ENCODE measurements around the gene SLC5A2.

SLC5A2 gene

DNA sequence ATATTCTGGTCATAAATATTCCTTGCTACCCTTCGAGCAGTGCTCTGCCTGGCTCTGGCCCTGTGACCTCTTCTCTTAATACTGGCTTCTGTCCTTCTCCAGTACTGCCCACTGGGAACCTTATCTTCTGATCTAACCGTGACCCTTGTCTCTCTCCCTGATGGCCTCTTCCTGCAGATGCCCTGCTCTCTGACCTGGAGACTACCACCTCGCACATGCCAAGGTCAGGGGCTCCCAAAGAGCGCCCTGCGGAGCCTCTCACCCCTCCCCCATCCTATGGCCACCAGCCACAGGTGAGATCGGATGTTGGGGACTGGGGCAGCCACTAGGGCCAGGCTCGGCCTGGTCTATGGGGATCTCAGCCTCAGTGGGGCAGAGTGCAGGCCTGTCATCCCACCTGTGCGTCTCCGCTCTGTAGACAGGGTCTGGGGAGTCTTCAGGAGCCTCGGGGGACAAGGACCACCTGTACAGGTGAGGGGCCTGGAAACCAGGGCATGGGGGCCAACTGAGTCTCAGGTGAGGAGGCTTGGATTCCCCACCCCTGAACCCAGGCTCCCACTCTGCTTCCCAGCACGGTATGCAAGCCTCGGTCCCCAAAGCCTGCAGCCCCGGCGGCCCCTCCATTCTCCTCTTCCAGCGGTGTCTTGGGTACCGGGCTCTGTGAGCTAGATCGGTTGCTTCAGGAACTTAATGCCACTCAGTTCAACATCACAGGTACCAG lies 9.5 kb upstream of the SLC5A2 start:
- Histone ChIP-seq H4K20me1 (ENCODE audit: insufficient read depth, low read length) (no peaks in the 10 kb centered on the region), H3K9ac (ENCODE audit: low read length) (no peak overlapping the region), H3K27ac (ENCODE audit: low read length) (no peak overlapping the region), H3K27me3 (ENCODE audit: low read depth, low read length) (no peaks in the 10 kb centered on the region), H3K4me2 (ENCODE audit: low read length) (no peak overlapping the region), H3K36me3 (replicated peaks; ENCODE audit: low read depth, low read length) (no peaks in the 10 kb centered on the region), H2AFZ (ENCODE audit: low read depth, low read length) (no peak overlapping the region), H3K4me1 (ENCODE audit: low read length) (0 out of 2 replicates have a peak, but pooled peaks cover 3% of the 10 kb centered on the region), H3K79me2 (ENCODE audit: low read length) (no peaks in the 10 kb centered on the region), H3K4me3 (ENCODE audit: low read length) (no peak overlapping the region), H3K9me3 (ENCODE audit: insufficient read depth, low read length) (no peaks in the 10 kb centered on the region)
- TF ChIP-seq EZH2phosphoT487 (IDR thresholded peaks at IDR 0.05; ENCODE audit: low read depth) = no peak
- TF ChIP-seq, protein P1, sequence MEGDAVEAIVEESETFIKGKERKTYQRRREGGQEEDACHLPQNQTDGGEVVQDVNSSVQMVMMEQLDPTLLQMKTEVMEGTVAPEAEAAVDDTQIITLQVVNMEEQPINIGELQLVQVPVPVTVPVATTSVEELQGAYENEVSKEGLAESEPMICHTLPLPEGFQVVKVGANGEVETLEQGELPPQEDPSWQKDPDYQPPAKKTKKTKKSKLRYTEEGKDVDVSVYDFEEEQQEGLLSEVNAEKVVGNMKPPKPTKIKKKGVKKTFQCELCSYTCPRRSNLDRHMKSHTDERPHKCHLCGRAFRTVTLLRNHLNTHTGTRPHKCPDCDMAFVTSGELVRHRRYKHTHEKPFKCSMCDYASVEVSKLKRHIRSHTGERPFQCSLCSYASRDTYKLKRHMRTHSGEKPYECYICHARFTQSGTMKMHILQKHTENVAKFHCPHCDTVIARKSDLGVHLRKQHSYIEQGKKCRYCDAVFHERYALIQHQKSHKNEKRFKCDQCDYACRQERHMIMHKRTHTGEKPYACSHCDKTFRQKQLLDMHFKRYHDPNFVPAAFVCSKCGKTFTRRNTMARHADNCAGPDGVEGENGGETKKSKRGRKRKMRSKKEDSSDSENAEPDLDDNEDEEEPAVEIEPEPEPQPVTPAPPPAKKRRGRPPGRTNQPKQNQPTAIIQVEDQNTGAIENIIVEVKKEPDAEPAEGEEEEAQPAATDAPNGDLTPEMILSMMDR (IDR thresholded peaks at IDR 0.05; ENCODE audit: low read depth, low read length) = no peak

DNA sequence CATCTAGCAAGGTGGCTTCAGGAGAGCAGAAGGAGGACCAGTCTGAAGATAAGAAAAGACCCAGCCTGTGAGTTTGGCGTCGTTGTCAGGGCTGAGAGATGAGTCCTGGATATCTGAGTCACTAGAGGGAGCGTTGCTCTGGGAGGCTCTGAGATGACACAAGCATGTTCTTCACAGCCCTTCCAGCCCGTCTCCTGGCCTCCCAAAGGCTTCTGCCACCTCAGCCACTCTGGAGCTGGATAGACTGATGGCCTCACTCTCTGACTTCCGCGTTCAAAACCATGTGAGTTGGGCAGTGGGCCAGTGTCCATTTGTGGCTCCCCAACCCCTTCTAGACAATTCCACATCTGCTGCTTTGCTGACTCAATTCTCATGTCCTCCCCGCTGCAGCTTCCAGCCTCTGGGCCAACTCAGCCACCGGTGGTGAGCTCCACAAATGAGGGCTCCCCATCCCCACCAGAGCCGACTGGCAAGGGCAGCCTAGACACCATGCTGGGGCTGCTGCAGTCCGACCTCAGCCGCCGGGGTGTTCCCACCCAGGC lies 8.7 kb upstream of the SLC5A2 start:
- TF ChIP-seq EZH2phosphoT487 (IDR thresholded peaks at IDR 0.05; ENCODE audit: low read depth) = no peak
- TF ChIP-seq, protein P1 (IDR thresholded peaks at IDR 0.05; ENCODE audit: low read depth, low read length) = no peak
- H3K79me2 ChIP-seq (ENCODE audit: low read length) = no peaks in the 10 kb centered on the region
- H3K4me2 ChIP-seq (ENCODE audit: low read length) = no peak overlapping the region
- no peak overlapping the region for H3K27ac ChIP-seq (ENCODE audit: low read length)
- H4K20me1 ChIP-seq (ENCODE audit: insufficient read depth, low read length) = no peaks in the 10 kb centered on the region
- H3K9ac ChIP-seq (ENCODE audit: low read length) = no peak overlapping the region
- 0 out of 2 replicates have a peak, but pooled peaks cover 3% of the 10 kb centered on the region for H3K4me1 ChIP-seq (ENCODE audit: low read length)
- H3K9me3 ChIP-seq (ENCODE audit: insufficient read depth, low read length) = no peaks in the 10 kb centered on the region
- no peaks in the 10 kb centered on the region for H3K36me3 ChIP-seq (replicated peaks; ENCODE audit: low read depth, low read length)
- H3K27me3 ChIP-seq (ENCODE audit: low read depth, low read length) = no peaks in the 10 kb centered on the region
- H3K4me3 ChIP-seq (ENCODE audit: low read length) = no peak overlapping the region
- no peak overlapping the region for H2AFZ ChIP-seq (ENCODE audit: low read depth, low read length)

- Histone ChIP-seq H3K79me2 (ENCODE audit: low read length) (no peaks in the 10 kb centered on the region), H2AFZ (ENCODE audit: low read depth, low read length) (no peak overlapping the region), H3K4me1 (ENCODE audit: low read length) (0 out of 2 replicates have a peak, but pooled peaks cover 3% of the 10 kb centered on the region), H3K4me2 (ENCODE audit: low read length) (no peak overlapping the region), H3K36me3 (replicated peaks; ENCODE audit: low read depth, low read length) (no peaks in the 10 kb centered on the region), H3K9ac (ENCODE audit: low read length) (no peak overlapping the region), H3K9me3 (ENCODE audit: insufficient read depth, low read length) (no peaks in the 10 kb centered on the region), H3K27me3 (ENCODE audit: low read depth, low read length) (no peaks in the 10 kb centered on the region), H3K27ac (ENCODE audit: low read length) (no peak overlapping the region), H3K4me3 (ENCODE audit: low read length) (no peak overlapping the region), H4K20me1 (ENCODE audit: insufficient read depth, low read length) (no peaks in the 10 kb centered on the region)
- no peak for TF ChIP-seq EZH2phosphoT487 (IDR thresholded peaks at IDR 0.05; ENCODE audit: low read depth)
- TF ChIP-seq, protein P1 (IDR thresholded peaks at IDR 0.05; ENCODE audit: low read depth, low read length) = no peak
These were observed 7.9 kb upstream of the SLC5A2 start for GRCh38 chr16:31474773-31475738.

GRCh38 chr16:31475946-31476302 lies 7.0 kb upstream of the SLC5A2 start:
- H3K36me3 ChIP-seq (replicated peaks; ENCODE audit: low read depth, low read length) = no peaks in the 10 kb centered on the region
- no peak overlapping the region for H2AFZ ChIP-seq (ENCODE audit: low read depth, low read length)
- 0 out of 2 replicates have a peak, but pooled peaks cover 3% of the 10 kb centered on the region for H3K4me1 ChIP-seq (ENCODE audit: low read length)
- H4K20me1 ChIP-seq (ENCODE audit: insufficient read depth, low read length) = no peaks in the 10 kb centered on the region
- no peak overlapping the region for H3K4me2 ChIP-seq (ENCODE audit: low read length)
- H3K27me3 ChIP-seq (ENCODE audit: low read depth, low read length) = no peaks in the 10 kb centered on the region
- H3K4me3 ChIP-seq (ENCODE audit: low read length) = no peak overlapping the region
- no peak overlapping the region for H3K9ac ChIP-seq (ENCODE audit: low read length)
- no peaks in the 10 kb centered on the region for H3K9me3 ChIP-seq (ENCODE audit: insufficient read depth, low read length)
- H3K79me2 ChIP-seq (ENCODE audit: low read length) = no peaks in the 10 kb centered on the region
- H3K27ac ChIP-seq (ENCODE audit: low read length) = no peak overlapping the region
- TF ChIP-seq EZH2phosphoT487 (IDR thresholded peaks at IDR 0.05; ENCODE audit: low read depth) = no peak
- TF ChIP-seq, protein P1 (IDR thresholded peaks at IDR 0.05; ENCODE audit: low read depth, low read length) = no peak
